ENCODE measurements around the gene CDH11. TPM values are rescaled to one million over a fixed set of nuclear protein-coding genes. Genes with fewer than 3 reads are reported as not detected.

Gene CDH11
- total RNA-seq: 405 and 777 TPM in 2 replicates

GRCh38 chr16:65121870-65122723 lies at the start of gene CDH11:
TSS of gene CDH11 (minus strand) at chr16:65122063. CDS start at chr16:65004869, 117,194 bp downstream.

